ENCODE results near the gene TSPY8.
"Not testable (repeated sequence)": the region's sequence is repeated elsewhere in the genome, so short reads cannot be mapped to it uniquely, and the experiment has no call there.

The TSPY8 gene

GRCh38 chrY:9357497-9357896, at the start of gene TSPY8:
Gene TSPY8, plus strand, starts transcription at chrY:9357797. Its CDS starts 46 bp downstream, at chrY:9357843.
- not testable (repeated sequence) for DNase-seq (ENCODE audit: low spot score)

GRCh38 chrY:9320996-9321395, 36.6 kb upstream of the TSPY8 start:
- DNase-seq (ENCODE audit: low spot score), result no peak

GRCh38 chrY:9337164-9337563, 20.4 kb upstream of the TSPY8 start, which contains the start of gene TSPY4:
Gene TSPY4, plus strand, starts transcription at chrY:9337464. Its CDS starts 46 bp downstream, at chrY:9337510.
- not testable (repeated sequence) for DNase-seq (ENCODE audit: low spot score)

GRCh38 chrY:9396527-9396926, 38.9 kb downstream of the TSPY8 start:
- DNase-seq (ENCODE audit: low spot score), result not testable (repeated sequence)

- DNase-seq (ENCODE audit: low spot score), result not testable (repeated sequence)
Measured at GRCh38 chrY:9398121-9398520, 40.5 kb downstream of the TSPY8 start, which contains the start of gene TSPY3. Gene TSPY3, plus strand, starts transcription at chrY:9398421. Its CDS starts 46 bp downstream, at chrY:9398467.
